Fibroblast of peridontal ligament (primary cell): ENCODE results near the gene NFKBIB.
A peak's percentile ranks its signal among the peaks of the same experiment; 100 is the strongest.
"Not testable (repeated sequence)": the region's sequence is repeated elsewhere in the genome, so short reads cannot be mapped to it uniquely, and the experiment has no call there.

Experiments used
- DNase-seq: peaks from one replicate; pipeline ENCODE4 v3.0.0-alpha.2; 2010; ENCODE audit errors: extremely low read depth

The NFKBIB gene, protein sequence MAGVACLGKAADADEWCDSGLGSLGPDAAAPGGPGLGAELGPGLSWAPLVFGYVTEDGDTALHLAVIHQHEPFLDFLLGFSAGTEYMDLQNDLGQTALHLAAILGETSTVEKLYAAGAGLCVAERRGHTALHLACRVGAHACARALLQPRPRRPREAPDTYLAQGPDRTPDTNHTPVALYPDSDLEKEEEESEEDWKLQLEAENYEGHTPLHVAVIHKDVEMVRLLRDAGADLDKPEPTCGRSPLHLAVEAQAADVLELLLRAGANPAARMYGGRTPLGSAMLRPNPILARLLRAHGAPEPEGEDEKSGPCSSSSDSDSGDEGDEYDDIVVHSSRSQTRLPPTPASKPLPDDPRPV

DNA sequence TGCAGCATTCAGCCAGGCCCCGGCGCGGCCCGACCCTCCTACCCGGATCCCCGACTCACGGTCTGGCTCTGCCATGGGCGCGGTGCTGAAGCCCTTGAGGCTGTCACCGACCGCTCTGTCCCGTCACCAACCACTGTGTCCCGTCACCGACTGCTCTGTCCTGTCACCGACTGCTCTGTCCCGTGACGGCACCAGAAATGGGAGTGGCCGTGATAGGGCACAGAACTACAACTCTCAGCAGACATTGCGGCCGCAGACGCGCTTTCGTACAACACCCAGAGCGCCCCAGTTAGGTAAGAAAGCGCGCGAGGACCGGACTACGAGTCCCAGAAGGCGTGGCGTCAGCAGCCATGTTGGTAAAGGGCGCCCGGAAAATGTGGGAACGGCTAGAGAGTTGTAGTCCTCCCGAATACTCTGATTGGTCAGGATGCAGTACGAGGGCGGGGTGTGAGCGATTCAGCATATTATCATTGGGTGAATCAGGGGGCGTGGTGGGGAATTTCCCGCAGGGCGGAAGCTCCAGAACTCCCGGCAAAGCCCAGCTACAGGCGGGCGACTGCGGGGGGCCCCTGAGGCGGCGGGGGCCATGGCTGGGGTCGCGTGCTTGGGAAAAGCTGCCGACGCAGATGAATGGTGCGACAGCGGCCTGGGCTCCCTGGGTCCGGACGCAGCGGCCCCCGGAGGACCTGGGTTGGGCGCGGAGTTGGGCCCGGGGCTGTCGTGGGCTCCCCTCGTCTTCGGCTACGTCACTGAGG, at the start of gene NFKBIB, which contains the start of gene SIRT2:
Gene NFKBIB, plus strand, starts transcription at position 523 of the 755 bp plus-strand sequence. Its CDS starts 64 bp downstream, at position 587.
Gene SIRT2, minus strand, starts transcription at position 172 of the 755 bp plus-strand sequence. Its CDS starts 97 bp downstream, at position 75.
- DNase-seq: peak; percentile 100

DNA sequence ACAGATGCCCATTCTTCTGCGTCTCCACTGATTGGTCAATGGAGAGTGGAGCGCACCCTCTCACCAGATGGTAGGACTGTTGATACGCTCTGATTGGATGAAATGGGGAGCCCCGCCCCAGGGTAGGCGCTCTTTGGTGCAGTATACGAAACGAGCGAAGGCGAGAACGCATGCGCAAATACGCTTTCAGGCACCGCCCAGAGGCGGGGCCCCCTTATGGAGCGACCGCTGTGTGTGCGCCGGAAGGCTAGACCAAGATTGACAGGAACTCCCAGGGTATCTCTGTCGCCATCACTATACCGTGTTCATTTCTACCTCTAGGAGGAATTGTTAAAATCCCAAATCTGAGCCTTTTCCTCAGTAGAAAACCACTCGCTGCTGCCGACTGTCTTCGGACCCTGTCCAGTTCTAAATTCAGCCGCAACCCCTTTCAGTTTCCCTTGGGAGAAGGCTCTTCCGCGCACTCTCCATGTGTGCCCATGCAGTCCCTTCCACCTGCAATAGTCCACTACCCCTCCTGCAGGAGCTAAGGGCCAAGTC, 49.3 kb upstream of the NFKBIB start:
- peak; percentile 100 for DNase-seq

DNA sequence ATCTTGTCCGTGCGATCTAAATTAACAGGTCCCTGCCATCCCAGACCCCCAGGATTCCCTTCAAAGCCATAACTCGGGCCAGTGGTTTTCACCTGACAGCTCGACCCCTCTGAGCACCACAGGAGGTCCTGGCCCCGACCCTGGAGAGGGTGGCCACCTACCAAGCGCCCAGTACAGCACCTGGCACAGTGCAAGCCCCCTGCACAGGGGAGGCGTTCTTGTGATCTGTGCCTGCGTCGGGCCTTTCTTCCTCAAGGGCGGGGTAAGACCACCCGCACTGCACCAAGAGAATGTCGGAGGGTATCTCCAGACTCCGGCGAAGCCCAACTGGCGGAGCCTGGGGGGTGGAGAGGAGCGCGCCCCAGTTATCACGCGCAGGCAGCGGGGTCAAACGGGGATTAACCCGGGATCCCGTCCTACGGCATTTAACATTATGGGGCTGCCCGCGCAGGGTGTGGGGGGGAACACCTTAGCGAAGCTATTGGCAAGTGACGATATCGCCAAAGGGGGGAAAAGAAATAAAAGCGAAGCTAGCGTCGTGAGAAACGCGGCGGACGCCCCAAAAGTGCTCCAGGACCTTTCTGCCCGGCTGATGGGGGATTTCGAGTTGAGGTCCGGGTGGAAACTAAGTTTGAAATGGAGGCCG, 48.7 kb upstream of the NFKBIB start:
- no peak for DNase-seq

DNA sequence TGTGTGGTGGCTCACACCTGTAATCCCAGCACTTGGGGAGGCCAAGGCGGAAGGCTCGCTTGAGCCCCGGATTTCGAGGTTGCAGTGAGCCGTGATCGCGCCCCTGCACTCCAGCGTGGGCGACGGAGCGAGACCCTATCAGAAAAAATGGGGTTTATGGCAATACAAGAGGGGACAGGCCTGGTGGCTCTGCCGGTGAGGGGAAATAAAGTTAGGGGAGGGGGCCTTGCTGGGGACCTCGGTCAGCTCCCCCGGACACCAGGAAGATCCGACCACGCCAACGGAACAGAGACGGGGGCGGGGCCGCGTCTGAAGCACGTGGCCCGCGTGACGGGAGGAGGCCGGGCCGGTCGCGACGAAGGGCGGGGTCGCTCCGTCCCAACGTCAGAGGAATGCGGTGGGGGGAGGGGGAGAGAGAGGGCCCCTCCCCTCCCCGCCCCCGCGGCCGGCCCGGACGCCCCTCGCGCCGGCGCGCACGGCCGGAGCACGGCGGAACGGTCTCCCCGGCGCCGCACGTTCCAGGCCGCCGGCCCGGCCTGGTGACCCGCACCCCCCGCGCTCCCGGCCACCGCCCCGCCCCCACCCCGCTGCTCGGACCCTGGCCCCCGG, 48.0 kb upstream of the NFKBIB start:
- DNase-seq: peak; percentile 82

DNA sequence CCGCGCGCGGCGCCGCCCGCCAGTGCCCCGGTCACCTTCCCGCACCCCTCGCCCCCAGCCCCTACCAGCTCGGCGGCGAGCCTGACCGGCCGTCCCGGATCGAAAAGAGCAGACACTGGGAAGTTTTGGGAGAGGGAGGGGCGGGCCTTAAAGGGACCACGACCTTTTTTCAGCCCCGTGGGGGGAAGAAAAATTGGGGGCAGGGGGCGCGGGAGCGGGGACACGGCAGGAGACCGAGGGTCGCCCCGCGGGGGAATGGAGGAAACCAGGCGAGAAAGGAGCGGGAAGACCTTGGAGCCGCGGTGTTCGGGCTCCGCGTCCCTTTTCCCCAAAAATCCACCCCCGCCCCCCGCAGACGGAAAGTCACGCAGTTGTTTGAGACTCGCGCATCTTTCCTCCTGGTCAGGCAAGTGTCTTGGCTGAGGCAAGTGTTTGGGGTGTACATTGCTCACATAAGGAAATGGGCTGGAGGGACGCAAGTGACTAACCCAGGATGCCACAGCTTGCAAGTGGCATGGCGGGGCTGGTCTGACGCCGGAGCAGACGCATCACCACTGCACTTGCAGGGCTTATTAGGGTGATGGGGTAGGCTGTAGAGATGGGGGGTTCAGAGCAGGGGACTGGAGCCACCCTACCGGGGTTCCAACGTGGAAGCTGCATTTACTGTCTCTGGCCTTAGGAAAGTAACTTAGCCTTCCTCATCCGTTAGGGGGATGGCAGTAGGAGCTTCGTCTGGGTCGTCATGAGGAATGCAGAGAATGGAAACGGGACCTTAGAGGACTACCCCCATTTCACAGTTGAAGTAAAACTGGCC, 47.3 kb upstream of the NFKBIB start:
- DNase-seq: peak; percentile 64

DNA sequence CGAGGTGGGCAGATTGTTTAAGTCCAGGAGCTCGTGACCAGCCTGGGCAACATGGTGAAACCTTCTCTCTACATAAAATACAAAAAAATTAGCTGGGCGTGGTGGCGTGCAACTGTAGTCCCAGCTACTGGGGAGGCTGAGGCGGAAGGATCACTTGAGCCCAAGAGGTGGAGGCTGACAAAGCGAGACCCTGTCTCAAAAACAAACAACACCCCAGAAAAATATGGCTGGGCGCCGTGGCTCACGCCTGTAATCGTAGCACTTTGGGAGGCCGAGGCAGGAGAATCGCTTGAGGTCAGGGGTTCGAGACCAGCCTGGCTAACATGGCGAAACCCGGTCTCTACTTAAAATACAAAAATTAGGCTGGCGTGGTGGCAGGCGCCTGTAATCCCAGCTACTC, 46.6 kb upstream of the NFKBIB start:
- no peak for DNase-seq

DNA sequence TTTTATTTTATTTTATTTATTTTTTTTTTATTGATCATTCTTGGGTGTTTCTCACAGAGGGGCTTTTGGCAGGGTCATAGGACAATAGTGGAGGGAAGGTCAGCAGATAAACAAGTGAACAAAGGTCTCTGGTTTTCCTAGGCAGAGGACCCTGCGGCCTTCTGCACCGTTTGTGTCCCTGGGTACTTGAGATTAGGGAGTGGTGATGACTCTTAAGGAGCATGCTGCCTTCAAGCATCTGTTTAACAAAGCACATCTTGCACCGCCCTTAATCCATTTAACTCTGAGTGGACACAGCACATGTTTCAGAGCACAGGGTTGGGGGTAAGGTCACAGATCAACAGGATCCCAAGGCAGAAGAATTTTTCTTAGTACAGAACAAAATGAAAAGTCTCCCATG, 44.8 kb upstream of the NFKBIB start:
- DNase-seq: not testable (repeated sequence)

DNA sequence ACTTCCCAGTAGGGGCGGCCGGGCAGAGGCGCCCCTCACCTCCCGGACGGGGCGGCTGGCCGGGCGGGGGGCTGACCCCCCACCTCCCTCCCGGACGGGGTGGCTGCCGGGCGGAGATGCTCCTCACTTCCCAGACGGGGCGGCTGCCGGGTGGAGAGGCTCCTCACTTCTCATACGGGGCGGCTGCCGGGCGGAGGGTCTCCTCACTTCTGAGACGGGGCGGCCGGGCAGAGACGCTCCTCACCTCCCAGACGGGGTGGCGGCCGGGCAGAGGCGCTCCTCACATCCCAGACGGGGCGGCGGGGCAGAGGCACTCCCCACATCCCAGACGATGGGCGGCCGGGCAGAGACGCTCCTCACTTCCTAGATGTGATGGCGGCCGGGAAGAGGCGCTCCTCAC, 44.0 kb upstream of the NFKBIB start:
- not testable (repeated sequence) for DNase-seq

DNA sequence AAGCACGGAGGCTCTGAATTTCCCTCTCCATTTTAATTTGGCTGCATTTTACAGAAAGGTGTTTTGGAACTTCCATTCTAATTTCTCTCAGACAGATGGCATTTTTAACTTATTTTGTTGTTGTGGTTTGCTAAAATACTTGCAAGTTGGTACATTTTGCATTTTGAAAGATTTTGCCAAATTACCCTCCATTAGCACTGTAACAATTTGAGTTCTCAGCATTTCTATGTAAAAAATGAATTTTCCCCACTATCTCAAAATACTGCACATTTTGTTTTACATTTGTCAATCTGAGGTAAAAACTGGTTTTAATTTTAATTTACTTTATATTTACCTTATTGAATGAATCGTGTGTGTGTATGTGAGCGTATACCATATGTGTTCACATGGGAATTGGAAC, 43.0 kb upstream of the NFKBIB start:
- no peak for DNase-seq

DNA sequence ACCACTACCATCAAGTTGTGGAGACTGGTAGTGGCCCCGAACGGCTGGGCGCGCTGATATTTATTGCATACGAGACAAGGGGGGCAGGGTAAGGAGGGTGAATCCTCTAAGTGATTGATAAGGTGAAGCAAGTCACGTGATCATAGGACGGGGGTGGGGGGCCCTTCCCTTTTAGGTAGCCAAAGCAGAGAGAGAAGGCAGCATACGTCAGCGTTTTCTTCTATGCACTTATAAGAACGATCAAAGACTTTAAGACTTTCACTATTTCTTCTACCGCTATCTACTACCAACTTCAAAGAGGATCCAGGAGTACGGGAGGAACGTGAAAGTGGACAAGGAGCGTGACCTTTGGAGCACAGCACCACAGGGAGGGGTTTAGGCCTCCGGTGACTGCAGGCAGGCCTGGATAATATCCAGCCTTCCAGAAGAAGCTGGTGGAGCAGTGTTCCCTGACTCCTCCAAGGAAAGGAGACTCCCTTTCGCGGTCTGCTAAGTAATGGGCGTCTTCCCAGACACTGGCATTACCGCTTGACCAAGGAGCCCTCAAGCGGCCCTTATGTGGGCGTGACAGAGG, 40.1 kb upstream of the NFKBIB start:
- DNase-seq: not testable (repeated sequence)

DNA sequence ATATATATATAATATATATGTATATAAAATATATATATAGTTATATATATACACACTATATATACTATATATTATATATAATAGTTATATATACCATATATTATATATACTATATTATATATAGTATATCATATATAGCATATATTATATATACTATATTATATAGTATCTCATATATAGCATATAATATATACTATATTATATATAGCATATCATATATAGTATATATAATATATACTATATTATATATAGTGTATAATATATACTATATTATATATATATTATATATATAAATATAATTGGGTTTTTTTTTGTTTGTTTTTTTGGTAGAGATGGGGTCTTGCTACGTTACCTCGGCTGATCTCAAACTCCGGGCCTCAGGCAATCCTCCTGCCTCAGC, 38.4 kb upstream of the NFKBIB start:
- DNase-seq: no peak

DNA sequence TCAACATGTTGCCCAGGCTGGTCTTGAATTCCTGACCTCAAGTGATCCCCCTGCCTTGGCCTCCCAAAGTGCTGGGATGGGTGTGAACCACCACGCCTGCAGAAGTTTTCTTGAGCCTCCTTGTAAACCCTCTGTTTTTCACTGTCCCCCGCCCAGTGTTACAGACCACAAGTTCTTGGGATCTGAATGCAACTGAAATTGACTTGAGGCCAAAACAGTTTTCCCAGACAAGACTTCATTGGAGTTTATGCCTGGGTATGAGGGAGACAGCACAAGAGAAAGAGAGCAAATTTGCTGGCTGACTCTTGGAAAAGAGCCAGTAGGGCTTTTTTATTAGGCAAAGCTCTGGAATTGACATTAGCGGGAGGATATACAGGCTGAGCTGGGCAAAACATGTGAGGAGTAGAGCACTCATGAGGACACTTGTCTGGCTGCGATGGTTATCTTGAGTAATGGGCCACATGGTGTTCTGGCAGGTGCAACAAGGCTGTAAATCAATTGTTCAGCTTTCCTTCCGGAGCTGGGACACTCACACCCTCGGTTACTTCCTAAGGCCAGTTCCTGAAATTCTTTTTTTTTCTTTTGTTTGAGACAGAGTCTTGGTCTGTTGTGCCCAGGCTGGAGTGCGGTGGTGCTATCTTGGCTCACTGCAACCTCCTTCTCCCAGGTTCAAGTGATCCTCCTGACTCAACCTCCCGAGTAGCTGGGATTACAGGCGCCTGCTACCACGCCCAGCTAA, 37.3 kb upstream of the NFKBIB start:
- peak; percentile 49 for DNase-seq

DNA sequence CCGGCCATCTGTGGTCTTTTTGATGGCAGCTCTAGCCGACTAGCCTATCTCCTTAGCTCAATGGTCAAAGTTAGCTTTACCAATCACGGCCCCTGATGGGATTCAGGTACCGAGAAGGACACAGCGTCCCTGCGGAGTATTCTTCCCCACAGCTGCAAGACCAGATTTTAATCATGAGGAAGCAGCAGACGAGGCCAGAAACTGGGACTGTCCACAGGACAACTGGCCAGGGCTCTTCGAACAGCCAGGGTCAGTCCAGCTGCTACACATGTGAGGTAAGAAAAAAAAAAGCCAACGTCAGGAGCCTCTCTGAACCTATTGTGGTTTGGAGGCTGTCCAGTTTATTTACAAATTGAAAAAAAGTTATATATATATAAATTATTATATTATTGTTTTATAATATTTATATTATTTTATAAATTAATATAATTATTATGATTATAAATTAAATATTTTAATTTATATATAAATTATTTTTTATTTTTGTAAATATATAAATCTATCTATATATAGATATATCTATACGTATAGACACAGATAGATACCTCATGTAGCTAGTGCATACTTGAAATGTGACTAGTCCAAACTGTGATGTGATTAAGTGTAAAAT, 32.5 kb upstream of the NFKBIB start:
- no peak for DNase-seq

DNA sequence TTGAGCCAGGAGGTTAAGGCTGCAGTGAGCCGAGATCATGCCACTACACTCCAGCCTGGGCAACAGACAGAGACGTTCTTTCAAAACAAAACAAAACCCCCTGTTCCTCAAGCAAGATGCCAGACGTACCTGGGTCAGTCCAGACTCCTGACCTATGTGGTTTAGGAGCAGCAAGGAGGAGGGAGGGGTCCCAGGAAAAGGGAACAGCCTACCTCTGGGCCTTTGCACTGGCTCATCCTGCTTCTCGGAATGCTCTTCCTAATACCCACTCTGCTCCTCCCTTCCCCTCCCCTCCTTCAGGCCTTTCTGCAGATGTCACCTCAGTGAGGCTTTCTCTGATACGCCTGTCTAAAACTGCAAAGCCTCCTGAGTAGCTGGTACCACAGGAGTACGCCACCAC, 31.2 kb upstream of the NFKBIB start:
- DNase-seq: no peak

DNA sequence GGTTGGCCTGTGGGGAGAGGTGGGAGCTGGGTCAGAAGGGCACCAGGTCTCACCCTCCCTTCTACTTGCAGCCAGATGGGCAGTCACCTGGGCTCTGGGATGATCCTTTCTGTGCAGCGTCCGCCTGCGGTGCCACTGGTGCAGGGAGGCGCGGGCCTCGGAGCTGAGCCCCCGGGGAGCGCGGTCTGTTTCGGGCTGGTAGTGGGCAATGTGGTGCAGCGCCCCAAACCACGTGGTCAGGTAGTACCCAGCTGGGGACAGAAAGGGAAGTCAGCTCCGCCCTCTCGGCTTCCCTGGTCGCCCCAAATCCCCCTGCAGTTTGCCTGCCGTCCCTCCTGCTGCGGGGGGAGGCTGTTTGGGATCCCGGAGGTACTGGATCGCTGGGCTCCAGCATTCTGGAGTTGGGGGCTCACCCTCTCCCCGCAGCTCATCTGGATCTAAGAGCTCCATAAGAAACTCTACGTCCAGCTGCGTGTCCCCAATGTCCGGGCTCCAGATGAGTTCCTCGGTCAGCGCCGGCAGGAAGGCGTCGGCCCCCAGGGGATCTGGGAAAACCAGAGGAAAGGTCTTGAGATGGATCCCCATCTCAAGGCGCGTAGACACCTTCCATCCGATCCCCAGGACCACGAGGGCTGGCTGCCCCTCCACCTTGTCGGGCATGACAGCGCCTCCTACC, 30.5 kb upstream of the NFKBIB start:
- no peak for DNase-seq

DNA sequence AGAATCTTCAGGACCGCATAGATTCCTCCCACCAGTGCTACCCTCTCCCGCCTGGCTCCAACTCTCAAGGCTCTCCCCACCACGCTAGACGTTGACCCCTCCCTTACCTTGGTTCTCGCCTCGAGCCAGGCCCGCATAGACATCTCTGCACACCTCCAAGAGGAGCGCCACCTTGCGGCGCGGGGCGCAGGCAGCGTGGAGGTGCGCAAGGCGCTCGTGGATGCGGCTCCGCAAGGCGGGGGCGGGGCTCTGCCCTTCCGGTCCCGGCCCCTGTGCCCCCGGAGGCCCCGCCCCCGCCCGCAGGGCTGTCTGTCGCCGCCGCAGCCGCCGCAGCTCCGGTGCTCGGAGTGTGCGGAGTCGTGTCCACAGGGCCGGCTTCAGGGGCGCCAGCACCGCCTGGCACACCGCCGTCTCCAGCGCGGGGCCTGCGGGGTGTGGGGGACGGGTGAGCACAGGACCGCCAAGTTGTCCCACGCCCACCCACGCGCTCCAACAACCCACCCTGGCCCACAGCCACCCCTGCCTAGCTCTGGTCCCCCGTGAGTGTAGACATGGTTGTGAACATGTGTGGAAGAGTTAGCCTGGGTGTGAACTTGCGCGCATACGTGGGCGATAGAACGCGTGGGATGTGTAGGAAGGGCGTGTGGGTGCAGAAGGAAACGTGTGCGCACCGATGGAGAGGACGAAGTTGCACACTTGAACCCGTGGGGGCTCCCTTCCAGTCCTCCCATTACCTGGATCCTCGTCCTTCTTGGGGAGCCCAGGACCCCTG, 29.7 kb upstream of the NFKBIB start:
- DNase-seq: peak; percentile 23

DNA sequence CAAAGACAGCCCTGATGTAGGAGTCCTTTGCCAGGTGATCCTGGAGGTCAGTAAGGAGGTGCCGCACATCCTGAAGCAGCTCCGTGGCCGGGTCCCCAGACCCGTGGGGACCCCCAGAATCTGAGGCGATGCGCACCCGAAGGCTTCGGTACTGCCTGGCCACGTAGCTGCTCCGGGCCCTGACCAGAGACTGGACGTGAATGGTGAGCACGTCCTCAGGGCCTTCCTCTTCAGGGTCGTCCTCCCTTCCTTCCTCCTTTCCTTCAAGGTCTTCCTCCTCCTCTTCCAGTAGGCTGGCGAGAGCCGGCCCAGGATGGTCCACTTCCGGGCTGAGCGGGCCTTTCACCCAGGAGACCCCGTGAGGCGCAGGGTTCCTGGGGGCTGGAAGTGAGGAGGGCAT, 29.2 kb upstream of the NFKBIB start:
- no peak for DNase-seq

DNA sequence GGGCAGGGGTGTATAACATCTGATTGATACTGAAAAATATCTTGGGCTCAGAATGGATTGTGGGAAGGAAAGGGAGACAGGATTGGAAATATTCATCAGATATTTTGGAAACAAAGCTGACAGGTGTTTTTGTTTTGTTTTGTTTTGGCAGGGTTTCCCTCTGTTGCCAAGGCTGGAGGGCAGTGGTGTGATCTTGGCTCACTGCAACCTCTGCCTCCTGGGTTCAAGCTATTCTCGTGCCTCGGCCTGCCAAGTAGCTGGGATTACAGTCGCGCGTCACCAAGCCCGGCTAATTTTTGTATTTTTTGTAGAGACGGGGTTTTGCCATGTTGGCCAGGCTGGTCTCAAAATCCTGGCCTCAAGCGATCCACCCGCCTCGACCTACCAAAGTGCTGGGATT, 26.4 kb upstream of the NFKBIB start:
- not testable (repeated sequence) for DNase-seq
